ENCODE measurements around the gene NPLOC4.

DNA sequence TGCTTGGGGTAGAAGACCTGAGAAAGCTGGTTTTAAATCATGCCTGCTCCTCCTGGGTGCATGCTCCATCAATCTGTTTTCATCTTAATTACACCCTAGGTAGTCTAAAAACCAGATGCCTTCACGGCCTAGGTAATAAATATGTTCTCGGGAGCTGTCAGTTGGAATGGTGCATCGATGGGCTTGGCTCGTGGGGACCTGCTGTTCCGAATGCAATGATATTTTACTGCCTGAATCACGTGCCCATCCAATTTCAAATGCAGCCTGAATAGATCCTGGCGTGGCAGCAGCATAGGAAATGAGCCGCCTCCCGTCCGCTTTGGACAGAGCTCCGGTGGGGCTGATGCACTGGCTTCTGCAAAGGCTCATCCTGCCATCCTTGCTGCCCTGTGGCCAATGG lies 65.9 kb downstream of the NPLOC4 start:
- TF ChIP-seq, protein P1, sequence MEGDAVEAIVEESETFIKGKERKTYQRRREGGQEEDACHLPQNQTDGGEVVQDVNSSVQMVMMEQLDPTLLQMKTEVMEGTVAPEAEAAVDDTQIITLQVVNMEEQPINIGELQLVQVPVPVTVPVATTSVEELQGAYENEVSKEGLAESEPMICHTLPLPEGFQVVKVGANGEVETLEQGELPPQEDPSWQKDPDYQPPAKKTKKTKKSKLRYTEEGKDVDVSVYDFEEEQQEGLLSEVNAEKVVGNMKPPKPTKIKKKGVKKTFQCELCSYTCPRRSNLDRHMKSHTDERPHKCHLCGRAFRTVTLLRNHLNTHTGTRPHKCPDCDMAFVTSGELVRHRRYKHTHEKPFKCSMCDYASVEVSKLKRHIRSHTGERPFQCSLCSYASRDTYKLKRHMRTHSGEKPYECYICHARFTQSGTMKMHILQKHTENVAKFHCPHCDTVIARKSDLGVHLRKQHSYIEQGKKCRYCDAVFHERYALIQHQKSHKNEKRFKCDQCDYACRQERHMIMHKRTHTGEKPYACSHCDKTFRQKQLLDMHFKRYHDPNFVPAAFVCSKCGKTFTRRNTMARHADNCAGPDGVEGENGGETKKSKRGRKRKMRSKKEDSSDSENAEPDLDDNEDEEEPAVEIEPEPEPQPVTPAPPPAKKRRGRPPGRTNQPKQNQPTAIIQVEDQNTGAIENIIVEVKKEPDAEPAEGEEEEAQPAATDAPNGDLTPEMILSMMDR (conservative IDR thresholded peaks at IDR 0.05; ENCODE audit: low read length) = no peak
- TF ChIP-seq EZH2phosphoT487 (IDR thresholded peaks at IDR 0.05; ENCODE audit: borderline replicate concordance) = no peak

Data from Loucy (cell line).